ENCODE data around the gene FILIP1L.

Gene FILIP1L

GRCh38 chr3:100030914-100031425 lies 83.3 kb downstream of the FILIP1L start:
- no peak overlapping the region for H3K4me3 Mint-ChIP-seq
- TF ChIP-seq CTCF (IDR thresholded peaks at IDR 0.05) = no peak
- H3K27ac Mint-ChIP-seq = no peak overlapping the region
- H3K36me3 Mint-ChIP-seq (ENCODE audit: low read depth) = no peaks in the 10 kb centered on the region
- H3K9me3 Mint-ChIP-seq = no peaks in the 10 kb centered on the region
- no peaks in the 10 kb centered on the region for H3K27me3 Mint-ChIP-seq (ENCODE audit: low read depth, poor library complexity)
- H3K4me1 Mint-ChIP-seq = no peaks in the 10 kb centered on the region
- no peak for DNase-seq

DNA sequence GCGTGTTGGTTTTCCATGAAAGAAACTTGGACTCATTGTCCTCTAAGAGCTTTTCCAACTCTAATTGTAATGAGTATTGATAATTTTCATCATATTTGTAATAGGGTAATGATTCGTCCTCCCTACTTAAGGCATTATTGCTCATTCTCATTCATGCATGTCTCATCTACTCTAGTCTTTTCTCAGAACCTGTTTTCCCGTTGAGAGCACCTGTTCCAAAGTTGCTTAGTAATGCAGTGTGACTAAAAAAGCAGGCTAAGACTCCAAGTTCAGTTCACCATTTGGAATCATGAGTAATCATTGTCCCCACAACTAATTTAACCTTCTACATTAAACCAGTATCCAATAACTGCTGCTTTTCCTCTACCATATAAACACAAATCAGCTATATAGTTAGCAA lies 84.0 kb downstream of the FILIP1L start:
- Mint-ChIP-seq H3K27ac (no peak overlapping the region), H3K4me3 (no peak overlapping the region), H3K4me1 (no peaks in the 10 kb centered on the region), H3K27me3 (ENCODE audit: low read depth, poor library complexity) (no peaks in the 10 kb centered on the region), H3K36me3 (ENCODE audit: low read depth) (no peaks in the 10 kb centered on the region), H3K9me3 (no peaks in the 10 kb centered on the region)
- no peak for TF ChIP-seq CTCF (IDR thresholded peaks at IDR 0.05)
- DNase-seq = no peak

DNA sequence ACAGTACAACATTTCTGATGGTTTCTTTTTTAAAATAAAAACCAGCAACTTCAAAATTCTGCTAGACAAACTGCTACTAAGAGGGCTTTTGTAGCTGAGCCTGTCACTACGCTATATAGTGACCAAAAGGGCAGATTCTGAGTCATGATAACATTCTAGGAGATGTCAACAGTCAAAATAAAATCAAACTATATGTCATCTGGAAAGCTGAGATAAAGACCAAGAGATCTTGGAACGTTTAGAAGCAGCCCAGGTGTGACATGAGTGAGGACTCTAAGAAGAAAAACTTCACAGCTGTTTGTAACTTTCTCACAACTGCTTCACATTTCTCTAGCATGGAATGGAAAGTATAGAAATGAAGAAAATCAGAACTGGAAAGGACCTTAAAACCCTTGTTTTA lies 84.6 kb downstream of the FILIP1L start:
- no peak for TF ChIP-seq CTCF (IDR thresholded peaks at IDR 0.05)
- Mint-ChIP-seq H3K4me3 (no peak overlapping the region), H3K27me3 (ENCODE audit: low read depth, poor library complexity) (no peaks in the 10 kb centered on the region), H3K4me1 (peaks cover 3% of the 10 kb centered on the region), H3K27ac (no peak overlapping the region), H3K36me3 (ENCODE audit: low read depth) (no peaks in the 10 kb centered on the region), H3K9me3 (no peaks in the 10 kb centered on the region)
- DNase-seq = no peak

GRCh38 chr3:100029052-100029451 lies 85.2 kb downstream of the FILIP1L start:
- H3K9me3 Mint-ChIP-seq = no peaks in the 10 kb centered on the region
- no peak overlapping the region for H3K27ac Mint-ChIP-seq
- no peak for TF ChIP-seq CTCF (IDR thresholded peaks at IDR 0.05)
- peaks cover 10% of the 10 kb centered on the region for H3K4me1 Mint-ChIP-seq
- peaks cover under 1% of the 10 kb centered on the region for H3K36me3 Mint-ChIP-seq (ENCODE audit: low read depth)
- DNase-seq = no peak
- no peaks in the 10 kb centered on the region for H3K27me3 Mint-ChIP-seq (ENCODE audit: low read depth, poor library complexity)
- no peak overlapping the region for H3K4me3 Mint-ChIP-seq

DNA sequence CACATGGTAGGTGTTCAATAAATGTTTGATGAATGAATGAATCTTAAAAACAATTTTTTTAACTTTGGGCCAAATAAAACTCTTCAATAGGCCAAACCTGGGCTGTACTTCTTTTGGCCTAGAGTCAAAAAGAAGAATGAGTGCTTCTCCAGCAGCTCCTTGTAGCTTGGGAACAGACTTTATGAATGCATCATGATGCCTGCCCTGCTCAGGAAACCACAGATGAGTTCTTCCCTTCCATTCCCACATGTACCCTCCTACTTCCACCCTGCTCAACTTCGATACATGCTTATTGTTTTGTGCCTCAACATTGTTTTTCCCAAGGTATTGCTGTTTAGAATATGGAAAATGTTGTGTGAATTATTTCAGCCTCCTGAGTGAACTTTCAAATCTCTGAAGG lies 87.0 kb downstream of the FILIP1L start:
- Mint-ChIP-seq H3K27me3 (ENCODE audit: low read depth, poor library complexity) (no peaks in the 10 kb centered on the region), H3K9me3 (no peaks in the 10 kb centered on the region), H3K4me1 (peaks cover 19% of the 10 kb centered on the region), H3K36me3 (ENCODE audit: low read depth) (peaks cover 11% of the 10 kb centered on the region), H3K4me3 (no peak overlapping the region), H3K27ac (no peak overlapping the region)
- no peak for DNase-seq
- TF ChIP-seq CTCF (IDR thresholded peaks at IDR 0.05) = no peak

- no peak overlapping the region for H3K4me3 Mint-ChIP-seq
- H3K27me3 Mint-ChIP-seq (ENCODE audit: low read depth, poor library complexity) = no peaks in the 10 kb centered on the region
- H3K4me1 Mint-ChIP-seq = peaks cover 19% of the 10 kb centered on the region
- H3K9me3 Mint-ChIP-seq = no peaks in the 10 kb centered on the region
- TF ChIP-seq CTCF (IDR thresholded peaks at IDR 0.05) = no peak
- peaks cover 11% of the 10 kb centered on the region for H3K36me3 Mint-ChIP-seq (ENCODE audit: low read depth)
- H3K27ac Mint-ChIP-seq = no peak overlapping the region
- DNase-seq = no peak
Observed at GRCh38 chr3:100024520-100025303, 89.6 kb downstream of the FILIP1L start.

All from nephron progenitor cell (in vitro differentiated cells).